Measurements from ENCODE around the gene GPR141.

DNA sequence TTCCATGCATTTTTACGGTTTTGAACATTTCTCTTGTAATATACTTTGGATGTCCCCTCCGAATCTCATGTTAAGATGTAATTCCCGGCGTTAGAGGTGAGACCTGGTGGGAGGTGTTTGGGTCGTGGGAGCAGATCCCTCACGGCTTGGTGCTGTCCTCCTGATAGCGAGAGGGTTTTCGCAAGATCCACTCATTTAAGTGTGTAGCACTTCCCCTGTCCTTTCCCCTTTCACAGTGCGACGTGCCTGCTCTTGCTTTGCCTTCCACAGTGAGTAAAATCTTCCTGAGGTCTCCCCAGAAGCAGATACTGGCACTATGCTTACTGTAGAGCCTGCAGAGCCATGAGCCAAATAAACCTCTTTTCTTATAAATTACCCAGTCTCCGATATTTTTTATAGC is 6.6 kb downstream of the GPR141 start:
- TF ChIP-seq, protein P1, sequence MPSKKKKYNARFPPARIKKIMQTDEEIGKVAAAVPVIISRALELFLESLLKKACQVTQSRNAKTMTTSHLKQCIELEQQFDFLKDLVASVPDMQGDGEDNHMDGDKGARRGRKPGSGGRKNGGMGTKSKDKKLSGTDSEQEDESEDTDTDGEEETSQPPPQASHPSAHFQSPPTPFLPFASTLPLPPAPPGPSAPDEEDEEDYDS (CRISPR knock-in tag; IDR thresholded peaks at IDR 0.05): no peak
- TF ChIP-seq, protein P2, sequence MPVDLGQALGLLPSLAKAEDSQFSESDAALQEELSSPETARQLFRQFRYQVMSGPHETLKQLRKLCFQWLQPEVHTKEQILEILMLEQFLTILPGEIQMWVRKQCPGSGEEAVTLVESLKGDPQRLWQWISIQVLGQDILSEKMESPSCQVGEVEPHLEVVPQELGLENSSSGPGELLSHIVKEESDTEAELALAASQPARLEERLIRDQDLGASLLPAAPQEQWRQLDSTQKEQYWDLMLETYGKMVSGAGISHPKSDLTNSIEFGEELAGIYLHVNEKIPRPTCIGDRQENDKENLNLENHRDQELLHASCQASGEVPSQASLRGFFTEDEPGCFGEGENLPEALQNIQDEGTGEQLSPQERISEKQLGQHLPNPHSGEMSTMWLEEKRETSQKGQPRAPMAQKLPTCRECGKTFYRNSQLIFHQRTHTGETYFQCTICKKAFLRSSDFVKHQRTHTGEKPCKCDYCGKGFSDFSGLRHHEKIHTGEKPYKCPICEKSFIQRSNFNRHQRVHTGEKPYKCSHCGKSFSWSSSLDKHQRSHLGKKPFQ (CRISPR knock-in tag; IDR thresholded peaks at IDR 0.05; ENCODE audit: insufficient replicate concordance): no peak
- TF ChIP-seq HNRNPK (IDR thresholded peaks at IDR 0.05; ENCODE audit: low read depth, low read length, poor library complexity, severe bottlenecking) (no peak), RAD51 (IDR thresholded peaks at IDR 0.05; ENCODE audit: borderline replicate concordance) (no peak), CENPT (CRISPR knock-in tag; IDR thresholded peaks at IDR 0.05; ENCODE audit: low read depth) (no peak), GABPA (IDR thresholded peaks at IDR 0.05; ENCODE audit: low read depth, low read length) (no peak), GABPA (CRISPR knock-in tag; IDR thresholded peaks at IDR 0.05; ENCODE audit: low read depth) (no peak), SP1 (IDR thresholded peaks at IDR 0.05) (no peak), SP1 (CRISPR knock-in tag; IDR thresholded peaks at IDR 0.05) (no peak)
- TF ChIP-seq, protein P3, sequence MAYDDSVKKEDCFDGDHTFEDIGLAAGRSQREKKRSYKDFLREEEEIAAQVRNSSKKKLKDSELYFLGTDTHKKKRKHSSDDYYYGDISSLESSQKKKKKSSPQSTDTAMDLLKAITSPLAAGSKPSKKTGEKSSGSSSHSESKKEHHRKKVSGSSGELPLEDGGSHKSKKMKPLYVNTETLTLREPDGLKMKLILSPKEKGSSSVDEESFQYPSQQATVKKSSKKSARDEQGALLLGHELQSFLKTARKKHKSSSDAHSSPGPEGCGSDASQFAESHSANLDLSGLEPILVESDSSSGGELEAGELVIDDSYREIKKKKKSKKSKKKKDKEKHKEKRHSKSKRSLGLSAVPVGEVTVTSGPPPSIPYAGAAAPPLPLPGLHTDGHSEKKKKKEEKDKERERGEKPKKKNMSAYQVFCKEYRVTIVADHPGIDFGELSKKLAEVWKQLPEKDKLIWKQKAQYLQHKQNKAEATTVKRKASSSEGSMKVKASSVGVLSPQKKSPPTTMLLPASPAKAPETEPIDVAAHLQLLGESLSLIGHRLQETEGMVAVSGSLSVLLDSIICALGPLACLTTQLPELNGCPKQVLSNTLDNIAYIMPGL (CRISPR knock-in tag; IDR thresholded peaks at IDR 0.05; ENCODE audit: borderline replicate concordance in 1 of 2, low read depth in 1 of 2): no peak
- TF ChIP-seq, protein P4, sequence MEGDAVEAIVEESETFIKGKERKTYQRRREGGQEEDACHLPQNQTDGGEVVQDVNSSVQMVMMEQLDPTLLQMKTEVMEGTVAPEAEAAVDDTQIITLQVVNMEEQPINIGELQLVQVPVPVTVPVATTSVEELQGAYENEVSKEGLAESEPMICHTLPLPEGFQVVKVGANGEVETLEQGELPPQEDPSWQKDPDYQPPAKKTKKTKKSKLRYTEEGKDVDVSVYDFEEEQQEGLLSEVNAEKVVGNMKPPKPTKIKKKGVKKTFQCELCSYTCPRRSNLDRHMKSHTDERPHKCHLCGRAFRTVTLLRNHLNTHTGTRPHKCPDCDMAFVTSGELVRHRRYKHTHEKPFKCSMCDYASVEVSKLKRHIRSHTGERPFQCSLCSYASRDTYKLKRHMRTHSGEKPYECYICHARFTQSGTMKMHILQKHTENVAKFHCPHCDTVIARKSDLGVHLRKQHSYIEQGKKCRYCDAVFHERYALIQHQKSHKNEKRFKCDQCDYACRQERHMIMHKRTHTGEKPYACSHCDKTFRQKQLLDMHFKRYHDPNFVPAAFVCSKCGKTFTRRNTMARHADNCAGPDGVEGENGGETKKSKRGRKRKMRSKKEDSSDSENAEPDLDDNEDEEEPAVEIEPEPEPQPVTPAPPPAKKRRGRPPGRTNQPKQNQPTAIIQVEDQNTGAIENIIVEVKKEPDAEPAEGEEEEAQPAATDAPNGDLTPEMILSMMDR (CRISPR knock-in tag; IDR thresholded peaks at IDR 0.05): no peak
